Frontal cortex (tissue), 4 donors: ENCODE results near the gene WHRN. TPM values are rescaled to one million over a fixed set of nuclear protein-coding genes. Genes with fewer than 3 reads are reported as not detected.

Source experiments
- DNase-seq, 2 donors: peaks; one replicate each; pipeline ENCODE4 v3.0.0; 2012; ENCODE audit warnings: low spot score in 2 of 2
- FAIRE-seq: peaks from 2 replicates; lab custom pipeline; 2012; peaks lifted over from hg19 to GRCh38; lab: Jason Lieb, UNC
- total RNA-seq: library from RNA; depleted of rRNA; stranded (reverse); fragments of >200 nt; gene quantifications from one replicate; pipeline ENCODE4 v1.2.3, GENCODE V29; 2014
- donor health status: control.
- donor health status: control.
- donor health status: control.

Gene WHRN
- total RNA-seq, 1 donor from 2014 or later: 0.41 TPM

DNA sequence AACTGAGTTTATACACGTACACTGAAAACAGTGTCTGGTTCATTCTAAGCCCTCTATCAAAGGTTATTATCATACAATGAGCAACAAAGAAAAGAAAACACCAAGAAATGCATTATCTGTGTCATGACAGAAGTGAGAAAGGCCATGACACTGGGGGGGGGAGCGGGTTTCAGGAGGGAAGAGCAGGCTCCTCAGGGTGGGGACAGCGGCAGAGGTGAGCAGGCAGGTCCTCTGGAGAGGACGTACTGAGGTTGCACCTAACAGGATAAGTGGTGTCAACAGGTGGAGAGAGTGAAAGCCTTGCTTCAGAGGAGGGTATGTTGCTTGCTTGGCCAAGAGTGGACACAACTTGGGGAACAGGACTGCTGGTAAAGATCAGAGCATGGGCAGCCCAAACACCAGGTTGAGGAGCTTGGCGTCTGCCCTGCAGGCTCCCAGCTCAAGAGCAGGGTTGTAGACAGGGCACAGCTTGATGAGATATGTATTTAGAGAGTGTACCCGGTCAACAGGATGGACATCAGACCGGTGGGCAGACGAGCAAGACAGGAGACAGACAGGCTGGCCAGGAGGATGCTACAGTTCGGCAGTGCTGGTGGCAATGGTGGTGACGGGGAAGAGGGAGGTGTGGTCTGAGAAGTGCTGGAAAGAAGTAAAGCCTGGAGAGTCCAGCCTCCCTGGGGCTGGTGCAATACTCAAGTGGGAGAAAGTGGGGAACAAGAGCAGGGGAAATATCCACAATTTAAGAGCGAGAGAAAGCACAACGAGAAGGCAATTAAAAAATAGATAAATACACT, 10.3 kb downstream of the WHRN start:
- DNase-seq (no peak), FAIRE-seq (no peak)

- FAIRE-seq: no peak
- DNase-seq: no peak
These were observed 11.6 kb downstream of the WHRN start for GRCh38 chr9:114493521-114494184.

DNA sequence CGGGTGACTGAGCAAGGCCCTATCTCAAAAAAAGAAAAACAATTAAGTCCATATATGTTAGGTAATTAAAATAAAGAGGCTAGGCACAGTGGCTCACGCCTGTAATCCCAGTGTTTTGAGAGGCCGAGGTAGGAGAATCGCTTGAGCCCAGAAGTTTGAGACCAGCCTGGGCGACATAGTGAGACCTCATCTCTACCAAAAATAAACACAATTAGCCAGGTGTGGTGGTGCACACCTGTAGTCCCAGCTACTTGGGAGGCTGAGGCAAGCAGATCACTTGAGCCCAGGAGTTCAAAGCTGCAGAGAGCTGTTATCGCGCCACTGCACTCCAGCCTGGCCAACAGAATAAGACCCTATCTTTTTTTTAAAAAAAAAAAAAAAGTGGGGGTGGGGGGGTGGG, 12.3 kb downstream of the WHRN start:
- FAIRE-seq (no peak), DNase-seq (no peak)

- no peak for FAIRE-seq
- no peak for DNase-seq
These were observed 13.8 kb downstream of the WHRN start for GRCh38 chr9:114491430-114492003.

- FAIRE-seq (no peak), DNase-seq (no peak)
These were observed 15.3 kb downstream of the WHRN start for GRCh38 chr9:114489928-114490327.

DNA sequence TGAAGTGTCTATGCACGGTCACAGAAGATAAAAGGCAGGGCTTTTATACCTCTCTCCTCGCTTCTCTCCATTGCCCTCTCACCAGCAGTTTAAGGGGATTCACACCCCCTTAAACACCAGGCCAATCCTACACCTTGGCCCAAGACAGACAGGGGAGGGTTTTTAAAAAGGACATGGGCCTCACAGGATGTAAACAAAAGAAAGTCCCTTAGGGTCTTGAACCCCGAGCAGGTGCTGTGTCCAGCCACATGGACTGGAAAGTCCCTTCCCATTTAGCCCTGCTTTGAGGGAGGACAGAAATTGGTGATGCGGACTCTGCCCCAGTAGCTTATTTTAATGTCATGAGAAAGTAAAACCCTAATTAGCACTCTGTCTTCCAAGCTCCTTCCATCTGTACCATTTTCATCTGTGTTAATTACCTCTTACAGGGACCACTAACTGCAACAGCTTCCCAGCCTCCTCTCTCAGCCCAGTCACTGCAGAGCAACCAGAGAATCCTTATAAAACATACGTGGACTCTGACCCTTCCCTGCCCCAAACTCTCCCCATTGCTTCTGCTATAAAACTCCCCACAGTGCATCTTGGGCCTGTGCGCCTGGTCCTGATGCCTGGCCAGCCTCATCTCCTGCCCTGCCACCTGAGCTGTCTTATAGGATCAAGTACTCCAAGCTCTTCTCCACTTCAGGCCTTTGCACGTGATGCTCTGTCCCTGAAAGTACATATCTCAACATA, 16.7 kb downstream of the WHRN start:
- FAIRE-seq: no peak

DNA sequence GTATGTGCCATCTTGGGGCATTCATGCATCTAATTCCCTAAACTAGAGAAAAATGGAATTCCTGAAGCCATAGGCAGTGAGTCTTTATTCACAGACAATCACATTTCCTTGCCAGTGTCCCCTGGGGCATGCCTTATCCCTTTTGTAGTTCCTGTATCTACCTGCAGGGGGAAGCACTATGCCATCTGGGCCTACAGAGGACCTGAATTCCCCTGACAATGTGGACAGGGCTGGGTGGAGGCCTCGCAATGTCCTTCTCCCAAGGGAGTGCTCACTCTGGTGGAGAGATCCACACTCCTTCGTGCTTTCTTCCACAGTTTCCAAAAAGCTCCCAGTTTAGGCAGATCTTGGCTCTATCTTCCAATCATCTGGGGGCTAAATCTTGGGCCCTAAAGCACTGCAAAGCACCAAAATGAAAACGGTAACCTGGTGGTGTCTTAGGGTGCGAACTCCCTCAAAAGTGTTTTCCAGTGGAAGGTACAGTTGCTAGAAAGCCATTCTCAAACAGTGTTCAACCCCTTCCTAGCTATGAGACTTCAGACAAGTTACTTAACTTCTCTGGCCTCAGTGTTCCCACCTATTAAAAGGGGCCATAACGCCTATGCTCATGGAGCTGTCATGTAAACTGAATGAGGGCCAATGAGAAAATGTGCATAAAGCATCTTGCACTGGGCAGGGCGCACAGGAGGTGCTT, 17.5 kb downstream of the WHRN start:
- FAIRE-seq (no peak), DNase-seq (peak; percentile 37 to 59)

More for the DNA sequence above, 16.7 kb downstream of the WHRN start:
- no peak for DNase-seq

- FAIRE-seq (no peak), DNase-seq (no peak)
These were observed 18.9 kb downstream of the WHRN start for GRCh38 chr9:114486205-114486963.

DNA sequence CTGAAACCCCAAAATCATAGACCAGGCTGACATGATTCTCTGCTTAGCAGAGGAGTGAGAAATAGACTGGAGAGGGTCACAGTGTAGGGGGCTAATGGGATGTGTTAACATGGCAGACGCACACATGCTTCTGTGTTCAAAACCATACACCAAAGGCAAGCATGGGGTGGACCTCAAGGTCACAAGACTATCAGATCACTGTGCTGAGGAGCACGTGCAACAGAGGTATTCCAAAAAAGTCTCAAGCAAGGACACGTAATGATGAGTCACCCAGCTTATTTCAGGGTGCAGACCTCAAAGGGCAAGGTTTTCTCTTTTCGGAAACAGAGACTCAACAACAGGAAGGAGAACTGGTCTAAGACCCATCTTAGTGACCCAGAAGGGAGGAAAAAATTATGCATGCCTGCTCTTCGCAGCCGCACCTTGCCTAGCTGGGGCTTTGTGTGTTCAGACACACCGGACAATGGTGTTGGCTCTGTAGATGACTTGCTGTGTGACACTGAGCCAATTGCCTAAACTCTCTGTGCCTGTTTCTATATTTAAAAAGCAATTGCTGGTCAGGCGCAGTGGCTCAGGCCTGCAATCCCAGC, 20.3 kb downstream of the WHRN start:
- no peak for FAIRE-seq
- DNase-seq: no peak

GRCh38 chr9:114484215-114484853, 20.9 kb downstream of the WHRN start:
- FAIRE-seq: no peak
- DNase-seq: no peak

DNA sequence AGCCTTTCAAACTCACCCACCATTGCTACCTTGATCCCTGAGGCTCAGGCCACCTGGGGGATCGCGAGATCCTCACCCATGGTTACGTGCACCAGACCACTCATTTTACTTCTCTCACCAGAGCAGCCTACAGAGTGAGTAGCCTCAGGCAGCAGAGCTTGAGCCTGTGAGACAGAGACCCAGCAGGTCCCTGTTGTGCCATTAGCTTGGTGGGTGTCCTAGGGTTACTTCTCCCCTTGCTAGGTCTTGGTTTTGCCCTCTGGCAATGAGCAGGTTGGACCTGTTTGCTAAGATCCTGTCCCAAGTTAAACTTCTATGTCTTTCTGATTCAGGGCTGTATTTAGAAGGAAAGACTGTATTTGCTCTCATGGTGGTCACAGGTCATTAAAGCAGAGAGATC, 21.8 kb downstream of the WHRN start:
- DNase-seq: no peak
- FAIRE-seq: no peak

DNA sequence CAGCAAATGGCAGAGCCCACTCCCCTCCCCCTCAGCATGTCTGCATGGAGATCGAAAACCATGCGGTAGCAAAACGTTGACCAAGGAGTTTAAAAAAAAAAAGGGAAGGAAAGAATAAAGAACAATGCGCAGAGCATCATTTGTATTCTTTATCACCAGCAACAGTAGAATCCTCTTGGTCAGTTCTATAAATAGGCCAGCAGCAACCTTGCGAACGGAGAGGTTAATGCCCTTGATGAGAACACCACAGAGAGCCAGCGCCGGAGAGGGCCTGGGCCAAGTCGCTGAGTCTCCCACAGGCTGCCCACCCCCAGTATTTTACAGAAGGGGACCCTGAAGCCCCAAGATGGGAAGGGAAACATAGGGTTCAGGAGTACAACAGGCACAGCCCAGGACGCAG, 22.7 kb downstream of the WHRN start:
- DNase-seq (no peak), FAIRE-seq (no peak)

GRCh38 chr9:114481789-114482188, 23.5 kb downstream of the WHRN start:
- DNase-seq: no peak
- no peak for FAIRE-seq

DNA sequence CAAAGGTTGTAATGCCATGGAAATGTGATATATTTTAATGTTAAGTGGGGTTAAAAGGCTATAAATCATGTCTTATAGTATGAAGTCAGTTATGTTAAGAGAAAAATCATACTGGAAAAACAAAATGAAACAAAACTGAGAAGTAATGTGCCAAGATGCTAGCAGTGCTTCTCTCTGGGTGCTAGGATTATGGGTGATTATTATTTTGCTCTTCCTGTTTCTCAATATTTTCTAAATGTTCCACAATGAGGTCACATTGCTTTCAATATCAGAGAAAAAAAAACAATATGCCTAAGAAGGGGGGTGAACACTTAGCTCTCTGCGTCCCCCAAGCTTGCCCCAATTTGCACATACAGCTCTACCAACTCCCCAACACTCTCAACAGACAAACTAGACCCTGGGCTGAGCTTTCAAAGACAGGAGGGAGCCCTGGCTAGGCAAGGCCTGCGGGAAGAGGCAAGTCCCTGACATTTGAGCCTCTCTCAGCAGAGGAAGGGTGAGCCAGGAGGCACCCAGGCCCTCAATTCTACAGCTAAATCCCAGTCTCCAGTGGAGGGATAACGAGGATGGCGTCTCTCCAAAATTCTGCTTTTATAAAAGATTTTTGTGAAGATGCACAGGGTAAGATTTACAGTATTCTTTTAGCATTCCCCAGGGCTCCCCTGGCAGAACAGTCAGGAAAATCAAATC, 24.4 kb downstream of the WHRN start:
- FAIRE-seq: no peak

DNA sequence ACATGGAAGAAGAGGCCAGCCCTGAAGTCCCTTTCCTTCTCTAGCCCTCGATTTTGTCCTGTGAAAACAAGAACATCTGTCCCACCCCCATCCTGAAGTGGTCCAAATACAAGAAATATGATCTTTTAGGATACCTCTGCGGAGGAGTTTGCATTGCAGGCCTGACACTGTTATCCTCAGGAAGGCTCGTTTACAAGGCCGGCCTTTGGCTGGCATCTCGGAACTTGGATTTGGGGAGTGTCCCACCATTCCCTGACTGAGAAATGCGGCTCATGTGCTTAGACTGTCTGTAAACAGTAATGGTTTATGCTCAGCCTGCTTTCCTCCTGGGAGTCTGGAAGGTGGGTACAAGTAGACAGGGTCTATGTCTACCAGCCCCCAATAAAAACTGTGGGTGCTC, 26.4 kb downstream of the WHRN start:
- no peak for FAIRE-seq
- DNase-seq: no peak

More for the DNA sequence above, 24.4 kb downstream of the WHRN start:
- no peak for DNase-seq

- no peak for FAIRE-seq
- no peak for DNase-seq
These were observed 26.8 kb downstream of the WHRN start for GRCh38 chr9:114478459-114478858.

DNA sequence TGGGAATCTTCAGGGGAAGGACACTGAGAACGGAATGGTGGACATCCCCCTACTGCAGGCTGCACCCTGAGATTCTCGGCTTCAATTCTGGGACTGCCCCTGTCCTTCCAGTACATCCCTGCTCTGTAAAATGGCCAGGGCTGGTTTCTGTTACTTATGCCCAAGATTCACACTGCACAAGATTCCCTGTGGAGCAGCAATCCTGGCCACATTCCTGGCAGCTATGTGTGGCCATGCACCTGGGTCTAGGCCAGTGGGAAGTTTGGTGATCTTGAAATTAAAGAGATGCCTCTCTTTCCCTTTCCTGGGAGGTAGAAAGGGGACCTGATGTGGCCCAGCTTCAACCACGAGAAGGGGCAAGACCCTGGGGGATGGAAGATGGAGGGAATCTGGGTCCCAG, 27.6 kb downstream of the WHRN start:
- DNase-seq: no peak
- no peak for FAIRE-seq
